SK-N-SH treated with all-trans-retinoic acid at 6 μM for 48 hours (cell line): ENCODE data around the gene RUBCNL.

Source experiments
- ARNTL ChIP-seq: fragments of 450-650 bp; formaldehyde crosslinking; IDR thresholded peaks from 2 replicates; pipeline ENCODE4 v1.5.0; 2020; ENCODE audit warnings: low read depth, mild to moderate bottlenecking, moderate library complexity, borderline replicate concordance
- SNAI2 ChIP-seq: fragments of 250-450 bp; sonication (Bioruptor Pico); IDR thresholded peaks from 2 replicates; pipeline ENCODE4 v1.5.0; 2020; ENCODE audit warnings: mild to moderate bottlenecking, moderate library complexity
- TOX ChIP-seq: fragments of 250-450 bp; sonication (Bioruptor Pico); IDR thresholded peaks from 2 replicates; pipeline ENCODE4 v1.8.0; 2021; ENCODE audit warnings: mild to moderate bottlenecking, moderate library complexity, borderline replicate concordance
- ZC3H10 ChIP-seq: fragments of 250-450 bp; sonication (Bioruptor Pico); IDR thresholded peaks from 2 replicates; pipeline ENCODE4 v1.5.1; 2021; ENCODE audit warnings: mild to moderate bottlenecking, moderate library complexity
- ZFP3 ChIP-seq: fragments of 250-450 bp; sonication (Bioruptor Pico); IDR thresholded peaks from 2 replicates; pipeline ENCODE4 v1.5.0; 2020; ENCODE audit warnings: mild to moderate bottlenecking, moderate library complexity
- TF ChIP-seq, protein P1 (sequence below): fragments of 250-450 bp; sonication (Bioruptor Pico); IDR thresholded peaks from 2 replicates; pipeline ENCODE4 v1.8.0; 2020; ENCODE audit warnings: mild to moderate bottlenecking, moderate library complexity, borderline replicate concordance
- TF ChIP-seq, protein P2 (sequence below): fragments of 250-450 bp; sonication (Bioruptor Pico); IDR thresholded peaks from 2 replicates; pipeline ENCODE4 v1.5.1; 2020; ENCODE audit warnings: low read depth, mild to moderate bottlenecking, moderate library complexity
- TF ChIP-seq, protein P3 (sequence below): fragments of 250-450 bp; sonication (Bioruptor Pico); IDR thresholded peaks from 2 replicates; pipeline ENCODE4 v1.8.0; 2021; ENCODE audit warnings: low read depth, mild to moderate bottlenecking, moderate library complexity, borderline replicate concordance

DNA sequence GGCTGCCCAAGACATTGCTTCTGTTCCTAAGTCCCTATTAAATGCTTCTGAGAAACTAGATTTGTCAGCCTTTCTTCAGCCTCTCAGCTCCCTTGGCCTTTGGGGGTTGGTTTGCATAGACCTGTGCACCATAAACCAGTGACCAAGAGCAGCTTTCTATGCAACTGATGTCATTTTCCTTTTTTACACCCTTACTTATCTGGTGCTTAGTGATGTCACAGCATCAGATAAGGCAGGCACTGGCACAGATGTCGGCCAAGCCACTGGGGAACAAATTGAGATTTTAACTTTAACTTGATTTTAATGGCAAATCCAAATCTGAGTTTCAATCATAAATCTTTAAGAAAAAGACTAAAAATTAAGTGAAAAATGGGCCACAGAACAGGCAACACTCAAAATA, 59.8 kb downstream of the RUBCNL start:
- TF ChIP-seq ARNTL (no peak), TOX (no peak), ZFP3 (CRISPR knock-in tag) (no peak), SNAI2 (CRISPR knock-in tag) (no peak), ZC3H10 (no peak)
- TF ChIP-seq, protein P1, sequence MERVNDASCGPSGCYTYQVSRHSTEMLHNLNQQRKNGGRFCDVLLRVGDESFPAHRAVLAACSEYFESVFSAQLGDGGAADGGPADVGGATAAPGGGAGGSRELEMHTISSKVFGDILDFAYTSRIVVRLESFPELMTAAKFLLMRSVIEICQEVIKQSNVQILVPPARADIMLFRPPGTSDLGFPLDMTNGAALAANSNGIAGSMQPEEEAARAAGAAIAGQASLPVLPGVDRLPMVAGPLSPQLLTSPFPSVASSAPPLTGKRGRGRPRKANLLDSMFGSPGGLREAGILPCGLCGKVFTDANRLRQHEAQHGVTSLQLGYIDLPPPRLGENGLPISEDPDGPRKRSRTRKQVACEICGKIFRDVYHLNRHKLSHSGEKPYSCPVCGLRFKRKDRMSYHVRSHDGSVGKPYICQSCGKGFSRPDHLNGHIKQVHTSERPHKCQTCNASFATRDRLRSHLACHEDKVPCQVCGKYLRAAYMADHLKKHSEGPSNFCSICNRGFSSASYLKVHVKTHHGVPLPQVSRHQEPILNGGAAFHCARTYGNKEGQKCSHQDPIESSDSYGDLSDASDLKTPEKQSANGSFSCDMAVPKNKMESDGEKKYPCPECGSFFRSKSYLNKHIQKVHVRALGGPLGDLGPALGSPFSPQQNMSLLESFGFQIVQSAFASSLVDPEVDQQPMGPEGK (CRISPR knock-in tag) = no peak
- TF ChIP-seq, protein P2, sequence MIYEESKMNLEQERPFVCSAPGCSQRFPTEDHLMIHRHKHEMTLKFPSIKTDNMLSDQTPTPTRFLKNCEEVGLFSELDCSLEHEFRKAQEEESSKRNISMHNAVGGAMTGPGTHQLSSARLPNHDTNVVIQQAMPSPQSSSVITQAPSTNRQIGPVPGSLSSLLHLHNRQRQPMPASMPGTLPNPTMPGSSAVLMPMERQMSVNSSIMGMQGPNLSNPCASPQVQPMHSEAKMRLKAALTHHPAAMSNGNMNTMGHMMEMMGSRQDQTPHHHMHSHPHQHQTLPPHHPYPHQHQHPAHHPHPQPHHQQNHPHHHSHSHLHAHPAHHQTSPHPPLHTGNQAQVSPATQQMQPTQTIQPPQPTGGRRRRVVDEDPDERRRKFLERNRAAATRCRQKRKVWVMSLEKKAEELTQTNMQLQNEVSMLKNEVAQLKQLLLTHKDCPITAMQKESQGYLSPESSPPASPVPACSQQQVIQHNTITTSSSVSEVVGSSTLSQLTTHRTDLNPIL (CRISPR knock-in tag) = no peak
- TF ChIP-seq, protein P3, sequence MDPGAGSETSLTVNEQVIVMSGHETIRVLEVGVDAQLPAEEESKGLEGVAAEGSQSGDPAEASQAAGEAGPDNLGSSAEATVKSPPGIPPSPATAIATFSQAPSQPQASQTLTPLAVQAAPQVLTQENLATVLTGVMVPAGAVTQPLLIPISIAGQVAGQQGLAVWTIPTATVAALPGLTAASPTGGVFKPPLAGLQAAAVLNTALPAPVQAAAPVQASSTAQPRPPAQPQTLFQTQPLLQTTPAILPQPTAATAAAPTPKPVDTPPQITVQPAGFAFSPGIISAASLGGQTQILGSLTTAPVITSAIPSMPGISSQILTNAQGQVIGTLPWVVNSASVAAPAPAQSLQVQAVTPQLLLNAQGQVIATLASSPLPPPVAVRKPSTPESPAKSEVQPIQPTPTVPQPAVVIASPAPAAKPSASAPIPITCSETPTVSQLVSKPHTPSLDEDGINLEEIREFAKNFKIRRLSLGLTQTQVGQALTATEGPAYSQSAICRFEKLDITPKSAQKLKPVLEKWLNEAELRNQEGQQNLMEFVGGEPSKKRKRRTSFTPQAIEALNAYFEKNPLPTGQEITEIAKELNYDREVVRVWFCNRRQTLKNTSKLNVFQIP (CRISPR knock-in tag) = no peak
